B cell (primary cell): Measurements from ENCODE around the gene CSNK1G3. TPM values are rescaled to one million over a fixed set of nuclear protein-coding genes. Genes with fewer than 3 reads are reported as not detected.

Experiments
- ATAC-seq: fragments of 200-7000 bp; cut with Tn5 transposase; one replicate; pipeline ENCODE4 v1.10.0; 2021; ENCODE audit warnings: low read depth, mild to moderate bottlenecking, moderate number of reproducible peaks, moderate library complexity
- CTCF ChIA-PET: fragments of 350-600 bp; sonication (Branson Sonifier 250); formaldehyde crosslinking; loops from one replicate; lab custom pipeline; 2021; ENCODE audit warnings: antibody characterized with exemption, inconsistent platforms; lab: Charles Lee
- POLR2A ChIA-PET: fragments of 350-600 bp; sonication (Branson Sonifier 250); formaldehyde crosslinking; loops from one replicate; lab custom pipeline; 2021; ENCODE audit warnings: antibody characterized with exemption; lab: Charles Lee
- DNase-seq: peaks from one replicate; pipeline ENCODE4 v3.0.0; 2013
- H2AFZ ChIP-seq: 2 replicates; pipeline ENCODE4 v1.6.1; 2012; ENCODE audit warnings: mild to moderate bottlenecking, low read depth, low read length; ENCODE audit not compliant: insufficient read depth, poor library complexity, severe bottlenecking
- H3K27ac ChIP-seq, 2 donors: 1 replicate in 1 of 2; 2 replicates in 1 of 2; pipeline ENCODE4 v1.5.1; 2012 to 2013; ENCODE audit warnings: low read length in 2 of 2, mild to moderate bottlenecking in 2 of 2, moderate library complexity in 1 of 2
- H3K27me3 ChIP-seq, 4 experiments: fragments of 200-600 bp in 1 of 4; sonication (generic) in 1 of 4; replicated peaks in 1 of 4; 1 replicate in 2 of 4; 2 replicates in 2 of 4; pipeline versions ENCODE4 v1.6.1 to v1.7.0; 2013 to 2016; ENCODE audit warnings: low read length in 3 of 4, mild to moderate bottlenecking in 2 of 4, mixed read lengths in 1 of 4, moderate library complexity in 1 of 4; ENCODE audit not compliant: insufficient read depth in 4 of 4, control insufficient read depth in 3 of 4; ENCODE audit errors: control extremely low read depth in 1 of 4
- H3K36me3 ChIP-seq, 2 experiments: replicated peaks in 1 of 2; 1 replicate in 1 of 2; 2 replicates in 1 of 2; pipeline versions ENCODE4 v1.6.1 to v1.7.1; 2013; ENCODE audit warnings: low read length in 1 of 2; ENCODE audit not compliant: insufficient read depth in 2 of 2, control insufficient read depth in 1 of 2; ENCODE audit errors: control extremely low read depth in 1 of 2, extremely low read depth in 1 of 2
- H3K4me1 ChIP-seq, 2 donors: fragments of 200-600 bp in 1 of 2; sonication (generic) in 1 of 2; 1 replicate in 1 of 2; 2 replicates in 1 of 2; pipeline versions ENCODE4 v1.5.1 to v1.6.1; 2013 to 2017; ENCODE audit warnings: low read length in 2 of 2; ENCODE audit not compliant: control insufficient read depth in 2 of 2, insufficient read depth in 2 of 2
- H3K4me2 ChIP-seq: replicated peaks from 2 replicates; pipeline ENCODE3; 2012; ENCODE audit warnings: mild to moderate bottlenecking, low read depth, low read length; ENCODE audit not compliant: poor library complexity, severe bottlenecking
- H3K4me3 ChIP-seq, 5 experiments: fragments of 200-600 bp in 1 of 5; sonication (generic) in 1 of 5; 1 replicate in 3 of 5; 2 replicates in 2 of 5; pipeline versions ENCODE4 v1.5.1 to v1.7.0; 2011 to 2016; ENCODE audit warnings: low read length in 4 of 5, mild to moderate bottlenecking in 4 of 5, low read depth in 2 of 5, control low read depth in 1 of 5, moderate library complexity in 1 of 5; ENCODE audit not compliant: insufficient read depth in 1 of 5; ENCODE audit errors: control extremely low read depth in 1 of 5, extremely low read depth in 1 of 5
- H3K79me2 ChIP-seq: fragments of 200-600 bp; sonication (generic); one replicate; pipeline ENCODE4 v1.6.0; 2016; ENCODE audit warnings: low read length; ENCODE audit not compliant: control insufficient read depth, insufficient read depth
- H3K9ac ChIP-seq: fragments of 200-600 bp; sonication (generic); 2 replicates; pipeline ENCODE4 v1.6.1; 2017; ENCODE audit warnings: mild to moderate bottlenecking, low read length, moderate library complexity
- H3K9me3 ChIP-seq, 3 donors: one replicate each; pipeline versions ENCODE4 v1.6.1 to v1.7.1; 2013; ENCODE audit warnings: low read length in 2 of 3; ENCODE audit not compliant: control insufficient read depth in 2 of 3, insufficient read depth in 1 of 3; ENCODE audit errors: control extremely low read depth in 1 of 3
- H4K20me1 ChIP-seq: 2 replicates; pipeline ENCODE4 v1.6.0; 2012; ENCODE audit warnings: mild to moderate bottlenecking, low read length; ENCODE audit not compliant: insufficient read depth, control insufficient read depth, poor library complexity, severe bottlenecking
- H3K27ac Mint-ChIP-seq: one replicate; pipeline ENCODE4 v1.8.0; 2021; ENCODE audit warnings: mixed read lengths
- H3K27me3 Mint-ChIP-seq: one replicate; pipeline ENCODE4 v1.8.0; 2021; ENCODE audit warnings: mixed read lengths
- H3K4me1 Mint-ChIP-seq: one replicate; pipeline ENCODE4 v1.8.0; 2021; ENCODE audit warnings: mixed read lengths
- H3K4me3 Mint-ChIP-seq: one replicate; pipeline ENCODE4 v1.8.0; 2021; ENCODE audit warnings: mixed read lengths
- H3K9me3 Mint-ChIP-seq: one replicate; pipeline ENCODE4 v1.8.0; 2022; ENCODE audit warnings: mixed read lengths; ENCODE audit not compliant: insufficient read depth
- CTCF ChIP-seq: fragments of 200-600 bp; IDR thresholded peaks from one replicate; pipeline ENCODE4 v1.8.0; 2022; ENCODE audit warnings: antibody characterized with exemption, mild to moderate bottlenecking
- EZH2 ChIP-seq: IDR thresholded peaks from 2 replicates; pipeline ENCODE4 v1.6.1; 2012; ENCODE audit warnings: borderline replicate concordance, low read depth, mild to moderate bottlenecking, moderate library complexity, low read length; ENCODE audit not compliant: insufficient read depth, poor library complexity, severe bottlenecking
- WGBS: methylation state at CpG from one replicate; pipeline ENCODE4 v1.1.5; 2013; ENCODE audit warnings: missing lambda C conversion rate; ENCODE audit not compliant: insufficient coverage; 5-methylcytosine and 5-hydroxymethylcytosine counted together
- intact Hi-C: fragments of 100-400 bp; cut with micrococcal nuclease; formaldehyde crosslinking; loops from one replicate; pipeline ENCODE4 v1.10.0; 2022
- polyA plus RNA-seq: library from polyadenylated mRNA; depleted of rRNA; stranded (reverse); fragments of >200 nt; gene quantifications from 2 replicates; pipeline ENCODE4 v1.2.3, GENCODE V29; 2012
- total RNA-seq, 2 donors: library from RNA; stranded (reverse); fragments of 120-200 nt in 1 of 2; gene quantifications; 1 replicate in 1 of 2; 2 replicates in 1 of 2; pipeline versions ENCODE4 v1.2.3 to v1.2.4, GENCODE V29; 2013 to 2022

CSNK1G3 gene
- total and polyA plus RNA-seq, 2 donors (not counting 1 experiment from before 2014, with no cell fraction given): 20.8 to 140 TPM

GRCh38 chr5:123559434-123559775, 47.4 kb downstream of the CSNK1G3 start:
- Mint-ChIP-seq H3K9me3 (no peaks in the 10 kb centered on the region), H3K4me1 (peaks cover 33% of the 10 kb centered on the region), H3K27me3 (no peaks in the 10 kb centered on the region), H3K4me3 (no peak overlapping the region), H3K27ac (no peak overlapping the region)
- ChIA-PET CTCF (no interaction called here), POLR2A (no interaction called here)
- H2AFZ ChIP-seq: no peak overlapping the region
- no peak for TF ChIP-seq EZH2
- TF ChIP-seq CTCF: no peak
- DNase-seq (no peak), ATAC-seq (no peak)
- intact Hi-C loops: loop anchor here (2.0 kb wide), 1 partner anchor 15 kb away; no protein-coding TSS in a partner anchor
- H3K27ac ChIP-seq: no peak overlapping the region
- no peaks in the 10 kb centered on the region for H3K9me3 ChIP-seq
- H3K36me3 ChIP-seq: peaks cover 4 to 20% of the 10 kb centered on the region in 2 experiments
- H3K9ac ChIP-seq: no peak overlapping the region
- no peaks in the 10 kb centered on the region for H3K4me1 ChIP-seq
- peaks cover 72% of the 10 kb centered on the region for H3K79me2 ChIP-seq
- no peak overlapping the region for H3K4me3 ChIP-seq
- H3K4me2 ChIP-seq: no peak overlapping the region
- 83% methylated on average over 1 of the region's 1 CpG for WGBS
- no peaks in the 10 kb centered on the region for H3K27me3 ChIP-seq
- no peaks in the 10 kb centered on the region for H4K20me1 ChIP-seq

- Histone ChIP-seq H3K4me1 (no peaks in the 10 kb centered on the region), H2AFZ (no peak overlapping the region), H3K36me3 (peaks cover 2 to 17% of the 10 kb centered on the region in 2 experiments), H3K9me3 (no peaks in the 10 kb centered on the region), H3K4me2 (no peak overlapping the region), H3K27ac (no peak overlapping the region), H3K79me2 (peaks cover 74% of the 10 kb centered on the region), H4K20me1 (peaks cover 11% of the 10 kb centered on the region), H3K27me3 (no peaks in the 10 kb centered on the region), H3K9ac (no peak overlapping the region), H3K4me3 (no peak overlapping the region)
- Mint-ChIP-seq H3K9me3 (peaks cover 3% of the 10 kb centered on the region), H3K27ac (no peak overlapping the region), H3K4me3 (no peak overlapping the region), H3K27me3 (no peaks in the 10 kb centered on the region), H3K4me1 (peaks cover 28% of the 10 kb centered on the region)
- CTCF ChIA-PET: interaction anchor here (0.7 to 1.9 kb wide), 2 partner anchors 8 to 138 kb away, joined by 3 to 8 read pairs; partner anchors contain the start of gene CEP120
- POLR2A ChIA-PET: interaction anchor here (1.2 kb wide), 1 partner anchor 137 kb away, joined by 3 read pairs; the partner anchor contains the start of gene CEP120
- no peak for TF ChIP-seq CTCF
- no peak for TF ChIP-seq EZH2
- no CpG with 5 or more reads among the region's 1 CpG for WGBS
- intact Hi-C loops: no loop called here
- ATAC-seq: no peak
- DNase-seq: no peak
These were observed 49.3 kb downstream of the CSNK1G3 start for GRCh38 chr5:123561230-123561629.
